HG03457 (cell line): ENCODE results near the gene CEP164.

Source experiments
- ATAC-seq: cut with Tn5 transposase; IDR thresholded peaks from one replicate; pipeline ENCODE4 v1.9.1; 2021; ENCODE audit warnings: moderate number of reproducible peaks; ENCODE audit not compliant: unreplicated experiment

Gene CEP164

DNA sequence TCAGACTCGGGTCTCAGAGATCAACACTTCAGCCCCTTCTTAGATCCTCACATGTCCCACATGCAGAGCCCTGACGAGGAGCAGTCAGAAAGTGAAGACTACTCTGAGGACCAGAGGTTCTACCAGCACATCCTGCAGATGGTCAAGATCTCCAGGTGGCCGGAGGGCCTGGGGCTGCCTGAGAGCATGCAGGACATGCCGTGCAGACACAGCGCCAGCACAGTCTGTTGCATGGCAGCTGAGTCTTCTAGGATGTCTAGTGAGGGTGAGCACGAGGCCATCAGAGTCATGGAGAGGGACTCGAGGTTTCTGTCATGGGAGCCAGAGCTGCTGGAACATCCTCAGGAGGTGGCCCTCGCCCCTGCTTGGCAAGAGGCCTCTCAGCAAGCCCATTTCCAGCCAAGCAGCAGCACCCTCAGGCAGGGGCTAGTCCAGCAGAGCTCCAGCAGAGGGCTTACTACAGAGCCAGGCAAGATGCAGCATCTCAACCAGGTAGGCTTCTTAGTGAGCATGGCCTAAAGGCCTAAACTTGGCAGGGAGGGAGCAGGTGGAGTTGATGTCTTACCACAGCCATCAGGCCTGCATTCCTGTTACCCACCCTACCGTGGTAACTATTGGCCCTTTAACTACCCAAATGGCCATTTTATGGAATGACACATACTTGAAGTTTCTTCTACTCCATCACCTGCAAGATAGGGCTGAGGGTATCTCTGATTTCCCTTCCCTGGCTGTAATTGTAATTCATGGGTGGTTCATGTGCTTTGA, 28.7 kb downstream of the CEP164 start:
- no peak for ATAC-seq

DNA sequence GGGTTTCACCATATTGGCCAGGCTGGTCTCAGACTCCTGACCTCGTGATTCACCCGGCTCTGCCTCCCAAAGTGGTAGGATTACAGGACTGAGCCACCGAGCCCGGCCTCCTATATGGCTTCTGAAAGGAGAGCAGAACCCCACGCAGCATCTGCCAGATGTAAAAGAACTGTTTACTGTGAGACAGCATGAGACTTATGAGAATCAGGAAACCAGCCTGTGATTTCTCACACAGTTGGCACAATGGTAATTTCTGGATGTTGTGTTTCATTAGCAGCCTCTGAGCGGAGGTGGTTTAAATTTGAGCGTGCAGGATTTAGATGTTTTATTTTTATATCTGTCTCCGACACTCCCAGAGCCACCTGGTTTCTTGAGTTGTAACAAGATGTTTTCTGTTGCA, 33.8 kb downstream of the CEP164 start:
- ATAC-seq: no peak

DNA sequence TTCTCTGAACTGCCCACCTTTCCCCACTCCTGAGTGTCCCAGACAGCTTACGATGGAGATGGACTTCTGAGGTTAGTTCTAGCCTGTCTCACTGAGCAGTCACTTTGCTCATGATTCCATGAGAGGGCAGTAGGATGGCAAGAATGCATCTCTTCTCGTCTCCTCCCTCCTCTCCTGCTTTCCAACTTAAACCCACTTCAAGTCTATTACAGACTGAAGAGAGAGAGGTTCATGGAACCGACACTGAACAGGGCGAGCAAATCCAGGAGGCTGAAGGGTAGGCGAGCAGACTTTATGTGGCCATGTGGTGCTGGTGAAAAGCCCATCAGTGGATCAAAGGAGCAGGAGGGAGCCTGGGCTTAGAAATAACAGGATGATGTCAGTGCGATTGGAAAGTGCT, 38.6 kb downstream of the CEP164 start:
- ATAC-seq: no peak

DNA sequence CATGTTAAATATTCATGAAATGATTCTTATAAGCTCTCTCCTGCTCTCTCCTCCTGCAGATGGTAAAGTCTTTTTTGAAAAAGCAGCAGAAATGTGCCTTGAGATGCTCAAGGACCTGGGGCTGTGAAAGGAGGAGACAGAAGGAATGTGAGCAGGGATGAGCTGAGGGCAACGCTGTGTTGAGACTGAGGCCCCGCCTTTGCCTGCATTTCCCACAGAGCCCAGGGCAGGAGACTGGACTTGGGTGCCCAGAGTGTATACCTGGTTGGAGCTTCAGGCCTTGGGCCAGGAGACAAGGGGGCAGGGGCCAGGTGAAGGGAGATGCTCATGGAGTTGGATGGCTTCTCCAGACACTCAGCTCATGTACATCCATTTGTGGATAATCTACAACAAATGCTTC, 39.2 kb downstream of the CEP164 start:
- ATAC-seq: no peak

DNA sequence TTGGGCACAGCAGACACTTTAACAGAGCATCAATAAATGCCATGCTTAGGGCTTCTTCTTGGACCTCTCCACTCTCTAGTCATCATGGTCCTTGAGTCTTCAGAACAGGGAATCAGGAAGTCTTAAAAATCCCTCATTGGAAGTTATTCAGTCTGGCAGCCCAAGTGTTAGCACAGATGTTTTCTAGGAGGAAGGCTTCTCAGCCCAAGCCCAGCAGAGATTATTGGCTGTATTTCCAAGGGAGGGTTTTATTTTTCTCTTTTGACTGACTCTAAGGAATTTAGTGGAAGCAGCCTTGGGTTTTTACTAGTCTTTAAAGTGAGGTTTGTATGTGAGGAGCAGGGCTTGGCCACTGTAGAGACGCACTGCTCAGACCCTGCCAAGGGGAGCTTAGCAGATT, 41.9 kb downstream of the CEP164 start:
- ATAC-seq: no peak

DNA sequence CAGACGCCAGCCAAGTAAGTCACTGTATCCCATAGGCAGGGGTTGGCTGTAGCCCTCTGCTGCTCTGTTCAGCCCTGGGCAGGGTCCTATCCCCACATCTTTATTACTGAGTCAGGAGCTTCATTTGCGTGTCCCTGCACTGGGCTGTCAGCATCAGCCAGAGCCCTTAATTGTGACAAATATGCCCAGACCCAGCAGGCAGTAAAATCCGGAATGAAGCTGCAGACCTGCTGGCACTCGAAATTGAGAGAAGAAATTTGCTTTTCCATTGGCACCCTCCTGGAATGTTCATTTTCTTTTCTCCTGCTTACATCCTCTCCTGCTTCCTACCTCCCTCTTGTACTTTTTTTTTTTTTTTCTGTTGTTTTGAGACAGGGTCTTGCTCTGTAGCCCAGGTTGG, 43.8 kb downstream of the CEP164 start:
- no peak for ATAC-seq

DNA sequence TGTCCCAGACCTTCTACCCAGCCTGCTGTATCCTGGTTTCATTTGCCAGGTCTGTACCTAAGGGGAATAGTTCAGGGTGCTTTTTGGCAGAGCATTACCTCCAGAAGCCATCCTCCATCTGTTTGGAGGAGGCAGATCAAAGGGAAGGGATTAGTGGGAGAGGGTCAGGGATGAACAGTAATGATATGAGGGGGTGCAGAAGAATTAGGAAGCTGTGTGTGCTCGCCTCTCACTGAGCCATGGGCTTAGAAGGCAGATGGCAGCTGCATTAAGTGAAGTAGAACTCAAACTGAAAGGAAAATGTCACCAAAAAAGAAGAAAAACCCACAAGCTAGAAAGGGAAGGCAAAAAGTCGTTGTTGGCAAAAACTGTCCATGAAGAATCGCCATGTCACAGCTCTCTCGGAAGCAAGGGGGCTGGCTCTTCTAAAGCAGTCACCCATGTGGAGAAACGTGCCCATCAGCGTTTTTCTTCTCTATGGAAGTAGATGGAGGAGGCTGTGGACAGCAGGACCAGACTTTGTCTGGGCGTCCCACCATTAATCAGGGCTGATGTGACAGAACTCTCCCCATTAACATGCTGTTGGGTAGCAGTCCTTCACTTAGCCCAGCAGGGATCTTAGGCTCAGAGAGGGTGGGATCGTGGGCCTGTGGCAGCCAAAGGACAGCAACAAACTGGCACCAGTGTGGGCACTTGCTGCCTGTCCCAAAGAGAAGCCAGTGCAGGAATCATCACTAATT, 46.8 kb downstream of the CEP164 start:
- no peak for ATAC-seq

DNA sequence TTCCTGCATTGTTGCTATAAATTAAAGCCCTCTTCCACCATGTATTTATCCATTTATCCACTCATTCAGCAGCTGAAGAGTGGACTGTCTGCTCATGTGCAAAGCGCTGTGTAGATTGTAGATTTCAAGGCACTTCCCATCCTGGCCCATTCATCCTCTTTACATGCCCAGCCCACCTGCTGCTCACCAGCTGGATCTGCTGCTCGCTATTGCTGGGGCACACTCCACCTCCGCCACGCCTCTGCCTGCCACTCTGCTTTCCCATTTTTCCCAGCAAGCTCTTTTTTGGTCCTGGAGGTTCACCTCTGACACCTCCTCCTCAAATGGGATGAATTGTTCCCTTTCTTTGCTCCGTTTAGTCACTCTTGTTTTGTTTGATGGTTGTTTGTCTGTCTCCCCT, 48.3 kb downstream of the CEP164 start:
- ATAC-seq: no peak

DNA sequence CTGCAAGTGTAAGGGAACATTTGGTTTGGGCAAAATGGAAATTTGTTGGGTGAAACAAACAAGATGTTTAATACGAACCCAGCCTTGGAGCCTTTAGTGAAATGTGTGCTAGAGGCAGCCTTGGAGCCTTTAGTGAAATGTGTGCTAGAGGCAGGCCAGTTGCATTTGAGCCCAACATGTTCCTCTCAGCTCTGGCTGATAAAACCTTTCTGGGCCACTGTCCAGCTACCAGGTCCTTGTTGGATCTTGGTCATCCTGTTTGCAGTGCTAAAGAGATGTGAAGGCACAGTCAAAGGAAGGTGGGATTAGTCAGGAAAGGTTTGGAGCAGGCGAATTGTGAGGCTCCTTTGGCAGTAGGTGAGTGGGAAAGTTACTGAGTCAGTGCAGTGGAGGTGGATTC, 48.9 kb downstream of the CEP164 start:
- no peak for ATAC-seq

DNA sequence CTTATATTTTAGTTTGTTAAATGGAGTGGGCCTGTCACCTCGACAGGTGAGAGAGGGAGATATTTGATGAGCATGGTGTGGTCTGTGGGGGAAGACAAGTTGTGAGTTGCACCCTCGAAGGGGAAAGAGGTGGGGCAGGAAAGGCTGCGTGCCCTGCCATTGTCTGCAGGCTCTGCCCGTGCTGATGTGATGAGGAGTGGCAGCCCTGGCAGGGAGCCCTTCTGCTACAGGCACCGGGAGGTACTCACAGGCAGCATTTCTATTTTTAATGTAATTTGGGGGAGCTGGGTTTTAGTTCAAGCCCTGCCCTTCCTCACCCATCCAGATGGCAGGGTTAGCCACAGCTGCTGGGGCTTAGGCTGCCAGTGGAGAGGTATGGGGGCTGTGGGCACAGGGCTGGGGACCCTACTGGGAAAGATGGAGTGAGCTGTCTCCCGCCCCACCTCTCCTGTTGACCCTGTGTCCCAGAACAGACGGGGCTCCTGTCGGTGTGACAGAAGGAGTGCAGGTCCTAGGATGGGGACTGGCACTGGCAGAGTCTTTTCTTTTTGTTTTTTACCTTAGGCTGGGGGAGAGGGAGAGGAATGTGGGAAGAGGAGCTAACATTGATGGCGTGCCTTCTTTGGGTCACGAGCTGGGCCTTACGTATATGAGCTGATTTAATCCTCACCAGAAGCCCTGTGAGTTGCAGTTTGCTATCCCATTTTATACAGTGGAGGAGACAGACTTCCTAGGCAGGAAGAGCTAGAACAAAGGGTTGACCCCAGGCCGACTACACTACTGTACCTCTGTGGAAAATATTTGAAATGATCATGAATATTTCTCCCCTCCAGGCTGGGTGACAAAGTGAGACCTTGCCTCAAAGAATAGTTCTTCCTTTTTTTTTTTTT, 51.6 kb downstream of the CEP164 start:
- ATAC-seq: no peak

DNA sequence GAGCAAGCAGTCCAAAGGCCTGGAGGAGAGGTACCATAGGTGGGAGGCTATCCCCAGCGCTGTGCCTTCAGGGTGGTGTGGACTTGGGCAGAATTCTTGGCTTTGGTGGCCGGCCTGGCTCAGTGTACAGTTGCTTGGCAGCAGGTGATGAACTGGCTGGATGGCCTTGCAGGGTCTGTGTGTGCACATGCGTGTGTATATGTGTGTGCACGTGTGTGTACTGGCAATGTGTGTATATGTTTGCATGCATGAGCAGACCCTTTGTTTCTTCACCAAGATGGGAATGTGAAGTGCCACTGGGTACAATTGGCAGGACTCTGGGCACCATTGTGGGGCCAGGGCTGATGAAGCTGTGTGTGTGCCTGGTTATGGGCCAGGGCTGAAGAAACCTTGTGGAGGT, 53.0 kb downstream of the CEP164 start:
- ATAC-seq: no peak

DNA sequence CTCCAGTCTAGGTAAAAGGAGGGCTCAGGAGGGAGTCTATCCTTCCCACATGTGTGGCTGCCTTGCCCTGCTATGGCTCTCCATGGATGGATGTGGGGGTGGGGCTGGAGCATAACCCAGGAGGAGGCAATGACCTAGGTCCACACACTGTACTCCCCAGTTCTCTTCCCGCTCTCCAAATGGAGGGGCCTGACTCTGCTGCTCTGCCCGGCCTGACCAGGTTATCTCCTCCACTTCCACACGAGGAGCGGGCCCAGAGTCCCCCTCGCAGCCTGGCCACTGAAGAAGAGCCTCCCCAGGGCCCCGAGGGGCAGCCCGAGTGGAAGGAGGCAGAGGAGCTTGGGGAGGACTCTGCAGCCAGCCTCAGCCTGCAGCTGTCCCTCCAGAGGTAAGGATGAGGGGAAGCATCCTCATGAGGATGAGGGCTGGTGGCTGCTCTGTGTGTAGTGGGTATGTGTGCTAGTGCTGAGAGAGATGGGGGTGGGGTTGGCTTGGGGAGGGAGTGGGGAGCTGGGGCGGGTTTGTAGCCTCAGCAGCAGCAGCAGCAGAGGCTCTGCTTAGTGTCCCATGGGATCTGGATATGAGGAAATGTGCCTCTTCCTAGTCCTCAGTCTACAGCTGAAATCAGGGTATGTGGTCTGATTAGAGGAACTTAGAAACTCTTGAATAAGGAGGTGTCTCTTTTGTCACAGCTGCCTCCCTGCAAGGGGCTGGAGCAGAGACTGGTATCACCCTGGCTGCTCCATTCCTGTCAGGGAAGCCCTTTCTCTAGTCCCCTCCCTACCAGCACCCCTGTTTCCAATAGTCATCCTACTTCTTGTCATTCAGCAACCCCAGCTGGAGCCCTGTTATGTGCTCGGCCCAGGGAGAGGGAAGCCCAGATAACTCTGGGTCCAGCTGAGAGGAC, 54.1 kb downstream of the CEP164 start:
- no peak for ATAC-seq

DNA sequence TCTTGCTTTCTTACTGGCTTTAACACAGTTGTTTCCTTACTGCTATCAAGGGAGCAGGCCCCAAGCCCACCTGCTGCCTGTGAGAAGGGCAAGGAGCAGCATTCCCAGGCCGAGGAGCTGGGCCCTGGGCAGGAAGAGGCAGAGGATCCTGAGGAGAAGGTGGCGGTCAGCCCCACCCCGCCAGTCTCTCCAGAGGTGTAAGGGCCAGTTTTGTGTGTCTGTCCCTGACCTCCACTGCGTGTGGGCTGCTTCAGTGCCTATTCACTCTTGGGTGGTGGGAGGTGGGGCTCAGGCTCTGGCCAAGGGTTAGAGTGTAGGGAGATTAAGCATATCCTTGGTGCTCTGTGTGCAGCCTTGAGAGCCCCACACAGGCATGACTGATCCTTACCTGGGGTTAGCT, 55.1 kb downstream of the CEP164 start:
- ATAC-seq: no peak

DNA sequence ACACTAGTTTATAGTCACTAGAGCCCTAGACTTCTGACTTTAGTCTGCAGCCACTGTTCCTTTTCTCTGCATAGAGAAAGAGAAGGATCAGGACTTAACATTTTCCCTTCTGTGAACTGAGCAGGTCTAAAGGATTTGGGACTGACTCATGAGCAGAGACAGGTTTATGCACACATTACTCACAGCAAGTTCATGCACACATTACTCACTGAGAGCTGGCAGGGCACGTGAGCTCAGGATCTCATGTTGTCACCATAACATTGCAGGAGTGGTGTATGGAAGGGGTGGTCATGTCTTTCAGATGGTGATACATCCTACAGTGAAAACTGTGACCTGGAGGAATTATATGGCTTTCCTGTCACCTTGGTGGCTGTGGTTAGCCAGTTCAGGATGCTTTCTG, 56.4 kb downstream of the CEP164 start:
- ATAC-seq: no peak

DNA sequence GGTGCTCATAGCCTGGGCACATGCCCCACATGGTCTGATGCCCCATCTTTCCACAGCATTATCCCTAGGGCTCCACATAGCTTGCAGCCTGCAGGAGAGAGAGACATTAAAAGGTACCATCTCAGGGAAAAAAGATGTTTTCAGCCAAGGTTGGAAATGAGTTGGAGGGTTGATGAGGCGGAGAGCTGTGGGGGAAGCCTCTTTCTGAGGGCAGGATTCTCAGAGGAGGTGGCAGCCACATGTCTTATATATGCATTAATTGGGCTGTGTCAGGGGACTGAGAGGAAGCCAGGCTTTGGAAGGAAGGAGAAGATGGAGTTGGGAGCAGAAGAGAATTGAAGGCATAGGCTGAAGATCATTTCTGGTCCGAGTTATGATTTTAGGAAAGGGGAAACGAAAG, 57.8 kb downstream of the CEP164 start:
- ATAC-seq: no peak

DNA sequence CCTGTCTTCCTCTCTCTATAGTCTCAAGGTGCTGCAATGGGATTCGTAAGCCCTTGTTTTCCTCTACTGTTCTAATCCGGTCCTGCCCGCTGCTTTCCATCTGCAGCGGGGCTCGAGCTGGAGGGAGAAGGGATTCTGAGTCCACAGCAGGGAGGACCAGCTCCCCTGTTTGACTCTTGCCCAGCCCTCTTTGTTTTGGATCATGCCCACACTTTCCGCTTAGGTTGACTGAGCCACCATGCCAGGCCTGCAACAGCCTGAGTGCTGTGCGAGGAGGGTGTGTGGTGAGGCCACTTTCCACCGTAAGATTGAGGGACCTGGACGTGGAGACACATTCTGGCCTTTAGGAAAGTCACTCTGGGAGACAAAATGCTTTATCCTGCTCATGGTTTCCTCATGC, 58.3 kb downstream of the CEP164 start:
- no peak for ATAC-seq

DNA sequence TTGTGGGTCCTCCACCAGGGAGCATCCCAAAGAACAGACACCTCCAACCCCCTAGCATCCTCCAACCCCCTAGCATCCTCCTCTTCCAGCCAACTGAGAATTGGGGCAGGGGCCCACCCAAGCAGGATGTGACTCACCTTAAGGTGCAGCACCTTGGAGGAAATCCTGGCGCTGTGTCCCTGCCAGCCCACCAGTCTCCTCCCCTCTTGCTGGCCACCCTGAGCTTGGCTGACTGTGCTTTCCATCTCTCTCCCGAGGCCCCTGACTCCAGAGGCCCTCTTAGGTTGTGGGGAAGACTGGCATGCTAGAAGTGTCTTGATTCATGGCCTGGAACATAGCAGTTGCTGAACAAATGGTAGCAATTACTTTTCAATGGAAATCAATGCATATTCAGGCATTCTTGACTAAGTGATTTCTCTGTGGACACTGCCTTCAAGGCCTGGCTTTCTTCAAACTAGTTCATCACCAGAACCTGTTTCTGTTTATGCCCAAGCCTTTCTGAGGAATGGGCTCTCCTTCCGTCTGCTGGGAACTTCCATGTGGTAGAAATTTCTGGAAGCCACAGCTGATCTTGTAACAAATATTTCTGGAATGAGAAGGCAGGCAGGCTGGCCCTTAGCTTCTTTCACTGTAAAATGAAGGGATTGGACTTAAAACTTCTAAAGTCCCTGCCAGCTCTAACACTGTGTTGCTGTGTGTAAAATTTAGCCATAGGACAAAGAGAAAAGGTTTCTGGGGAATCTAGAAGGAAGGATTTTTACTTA, 60.5 kb downstream of the CEP164 start:
- ATAC-seq: no peak

DNA sequence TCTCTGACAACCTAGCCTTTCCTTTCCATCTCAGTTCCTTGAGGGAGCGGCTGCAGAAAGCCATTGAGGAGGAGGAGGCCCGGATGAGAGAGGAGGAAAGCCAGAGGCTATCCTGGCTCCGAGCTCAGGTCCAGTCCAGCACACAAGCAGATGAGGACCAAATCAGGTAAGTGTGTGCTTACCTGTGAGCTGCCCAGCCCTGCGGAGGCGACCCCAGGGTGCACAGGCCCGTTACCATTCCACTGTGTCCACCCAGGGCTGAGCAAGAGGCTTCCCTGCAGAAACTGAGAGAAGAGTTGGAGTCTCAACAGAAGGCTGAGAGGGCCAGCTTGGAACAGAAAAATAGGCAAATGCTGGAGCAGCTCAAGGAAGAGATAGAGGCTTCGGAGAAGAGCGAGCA, 63.1 kb downstream of the CEP164 start:
- no peak for ATAC-seq

DNA sequence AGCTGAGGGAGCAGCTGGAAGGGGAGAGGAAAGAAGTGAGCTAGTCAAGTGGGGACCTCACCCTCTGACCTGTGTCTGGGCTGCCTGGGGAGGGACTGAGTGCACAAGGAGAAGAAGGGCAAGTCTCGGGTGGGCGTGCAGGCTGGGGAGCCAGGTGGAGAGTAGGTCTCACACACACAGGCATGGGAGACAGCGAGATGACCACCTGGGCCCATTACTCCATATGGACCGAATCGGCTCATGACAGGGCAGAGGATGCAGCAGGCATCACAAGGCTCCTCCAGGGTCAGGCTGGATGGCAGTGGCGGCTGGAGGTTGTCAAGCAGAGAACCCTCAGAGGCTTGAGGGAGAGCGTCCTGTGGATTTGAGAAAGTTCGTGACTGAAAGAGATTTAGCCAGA, 63.5 kb downstream of the CEP164 start:
- no peak for ATAC-seq
